CD8-positive, alpha-beta memory T cell (primary cell): ENCODE data around the gene MAN1A1. TPM values are rescaled to one million over a fixed set of nuclear protein-coding genes. Genes with fewer than 3 reads are reported as not detected.

Experiments used
- CTCF ChIA-PET: fragments of 350-600 bp; sonication (Branson Sonifier 250); formaldehyde crosslinking; loops from one replicate; lab custom pipeline; 2021; ENCODE audit warnings: antibody characterized with exemption; lab: Charles Lee
- POLR2A ChIA-PET: fragments of 350-600 bp; sonication (Branson Sonifier 250); formaldehyde crosslinking; loops from one replicate; lab custom pipeline; 2021; ENCODE audit warnings: antibody characterized with exemption; lab: Charles Lee
- DNase-seq, 5 donors: peaks; one replicate each; pipeline versions ENCODE4 v3.0.0 to v3.0.0-alpha.2; 2020 to 2022; ENCODE audit warnings: mixed read lengths in 1 of 5
- H3K27ac ChIP-seq: one replicate; pipeline ENCODE4 v1.7.0; 2013; ENCODE audit warnings: low read depth, mild to moderate bottlenecking, low read length, moderate library complexity
- H3K27me3 ChIP-seq: 2 replicates; pipeline ENCODE4 v1.7.0; 2013; ENCODE audit warnings: low read length, mild to moderate bottlenecking; ENCODE audit not compliant: insufficient read depth, poor library complexity, severe bottlenecking
- H3K36me3 ChIP-seq: 2 replicates; pipeline ENCODE4 v1.7.0; 2013; ENCODE audit warnings: mild to moderate bottlenecking, low read length, moderate library complexity; ENCODE audit not compliant: insufficient read depth
- H3K4me1 ChIP-seq: 2 replicates; pipeline ENCODE4 v1.7.0; 2013; ENCODE audit warnings: mild to moderate bottlenecking, low read length, moderate library complexity; ENCODE audit not compliant: insufficient read depth
- H3K4me3 ChIP-seq: 2 replicates; pipeline ENCODE4 v1.7.0; 2013; ENCODE audit warnings: mild to moderate bottlenecking, low read length
- H3K9me3 ChIP-seq: 2 replicates; pipeline ENCODE4 v1.7.0; 2013; ENCODE audit warnings: mild to moderate bottlenecking, low read length
- H3K27ac Mint-ChIP-seq, 8 donors: one replicate each; pipeline ENCODE4 v1.8.0; 2020 to 2021; ENCODE audit warnings: mixed read lengths in 8 of 8, mild to moderate bottlenecking in 6 of 8, inconsistent platforms in 3 of 8, moderate library complexity in 3 of 8
- H3K27me3 Mint-ChIP-seq, 2 donors: one replicate each; pipeline ENCODE4 v1.8.0; 2020 to 2021; ENCODE audit warnings: mixed read lengths in 2 of 2, mild to moderate bottlenecking in 1 of 2, moderate library complexity in 1 of 2
- H3K36me3 Mint-ChIP-seq, 3 donors: one replicate each; pipeline ENCODE4 v1.8.0; 2020 to 2021; ENCODE audit warnings: mixed read lengths in 3 of 3, inconsistent platforms in 1 of 3, mild to moderate bottlenecking in 1 of 3
- H3K4me1 Mint-ChIP-seq, 3 donors: one replicate each; pipeline ENCODE4 v1.8.0; 2020 to 2021; ENCODE audit warnings: mixed read lengths in 3 of 3, inconsistent platforms in 1 of 3, mild to moderate bottlenecking in 1 of 3
- H3K4me3 Mint-ChIP-seq, 7 donors: one replicate each; pipeline ENCODE4 v1.8.0; 2020 to 2021; ENCODE audit warnings: mixed read lengths in 7 of 7, mild to moderate bottlenecking in 6 of 7, moderate library complexity in 4 of 7, inconsistent platforms in 2 of 7
- H3K9me3 Mint-ChIP-seq, 5 donors: one replicate each; pipeline ENCODE4 v1.8.0; 2020 to 2022; ENCODE audit warnings: mixed read lengths in 5 of 5, mild to moderate bottlenecking in 3 of 5, moderate library complexity in 2 of 5, inconsistent platforms in 1 of 5
- polyA plus RNA-seq: library from polyadenylated mRNA; unstranded; fragments of 300-500 nt; fragmentation: Illumina TruSeq; gene quantifications from one replicate; pipeline ENCODE4 v1.2.3, GENCODE V29; 2021
- total RNA-seq, 2 experiments: library from RNA; stranded (reverse); gene quantifications; one replicate each; pipeline ENCODE4 v1.2.3, GENCODE V29; 2021

Gene MAN1A1
- total and polyA plus RNA-seq, 3 experiments from 2014 or later = 23.8 to 38.4 (median 36.9) TPM

DNA sequence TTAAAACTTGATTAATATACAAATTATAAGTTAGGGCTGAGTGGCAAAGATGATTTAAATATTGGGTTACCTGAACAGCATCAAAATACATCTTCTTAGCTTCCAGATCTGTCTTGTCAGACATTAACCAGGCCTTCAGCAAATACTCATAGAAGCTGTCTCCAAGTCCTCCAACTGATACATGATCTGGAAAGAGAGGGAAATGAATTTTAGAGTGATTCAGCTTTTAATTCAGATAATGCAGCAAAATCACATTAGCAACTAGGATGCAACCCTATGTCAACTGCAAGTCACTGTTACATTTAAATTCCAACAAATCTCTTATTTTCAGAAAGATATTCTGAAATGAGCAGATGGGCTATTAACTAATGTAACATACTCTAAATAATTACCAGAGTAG lies 155.9 kb downstream of the MAN1A1 start:
- Mint-ChIP-seq H3K27ac (peak overlapping the region in 2 of 8 donors; percentile 82 to 85), H3K4me1 (peaks cover 0 to 11% (median 6%) of the 10 kb centered on the region in 3 donors), H3K9me3 (no peaks in the 10 kb centered on the region), H3K27me3 (no peaks in the 10 kb centered on the region), H3K4me3 (no peak overlapping the region), H3K36me3 (peaks cover 24 to 68% (median 33%) of the 10 kb centered on the region in 3 donors)
- peaks cover 4% of the 10 kb centered on the region for H3K36me3 ChIP-seq
- no peaks in the 10 kb centered on the region for H3K4me1 ChIP-seq
- no peaks in the 10 kb centered on the region for H3K9me3 ChIP-seq
- H3K4me3 ChIP-seq = no peak overlapping the region
- DNase-seq = no peak
- no peak overlapping the region for H3K27ac ChIP-seq
- ChIA-PET POLR2A (no interaction called here), CTCF (no interaction called here)
- no peaks in the 10 kb centered on the region for H3K27me3 ChIP-seq

GRCh38 chr6:119192200-119192599 lies 157.4 kb downstream of the MAN1A1 start:
- Histone ChIP-seq H3K4me1 (no peaks in the 10 kb centered on the region), H3K27ac (no peak overlapping the region), H3K9me3 (no peaks in the 10 kb centered on the region), H3K4me3 (no peak overlapping the region), H3K27me3 (no peaks in the 10 kb centered on the region), H3K36me3 (peaks cover 4% of the 10 kb centered on the region)
- Mint-ChIP-seq H3K27ac (peak overlapping the region in 7 of 8 donors; percentile 35 to 88 (median 78)), H3K4me3 (peak overlapping the region in 1 of 7 donors; percentile 12), H3K36me3 (peaks cover 20 to 75% (median 34%) of the 10 kb centered on the region in 3 donors), H3K4me1 (peaks cover 0 to 15% (median 12%) of the 10 kb centered on the region in 3 donors), H3K9me3 (no peaks in the 10 kb centered on the region), H3K27me3 (no peaks in the 10 kb centered on the region)
- DNase-seq = peak in 2 of 5 donors; percentile 2 to 25
- CTCF ChIA-PET = no interaction called here
- POLR2A ChIA-PET = no interaction called here

DNA sequence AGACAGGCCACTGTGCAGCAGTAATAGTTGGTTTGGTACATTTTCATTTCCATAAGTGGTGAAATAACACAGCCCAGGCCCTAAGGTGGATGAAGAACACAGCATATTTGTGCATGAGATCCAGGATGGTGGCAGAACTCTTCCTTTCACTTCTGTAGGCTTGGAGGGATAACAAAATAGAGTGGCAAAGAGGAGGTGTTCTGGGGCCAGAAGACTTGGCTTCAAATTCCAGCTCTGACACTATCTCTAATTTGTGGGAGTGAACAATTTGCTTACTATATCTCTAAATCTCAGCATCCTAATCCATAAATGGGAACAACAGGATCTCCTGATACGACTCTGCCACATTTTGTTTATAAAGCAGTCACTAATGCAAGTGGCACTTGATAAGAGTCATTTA lies 159.4 kb downstream of the MAN1A1 start:
- H3K9me3 ChIP-seq = no peaks in the 10 kb centered on the region
- CTCF ChIA-PET = no interaction called here
- POLR2A ChIA-PET = no interaction called here

DNA sequence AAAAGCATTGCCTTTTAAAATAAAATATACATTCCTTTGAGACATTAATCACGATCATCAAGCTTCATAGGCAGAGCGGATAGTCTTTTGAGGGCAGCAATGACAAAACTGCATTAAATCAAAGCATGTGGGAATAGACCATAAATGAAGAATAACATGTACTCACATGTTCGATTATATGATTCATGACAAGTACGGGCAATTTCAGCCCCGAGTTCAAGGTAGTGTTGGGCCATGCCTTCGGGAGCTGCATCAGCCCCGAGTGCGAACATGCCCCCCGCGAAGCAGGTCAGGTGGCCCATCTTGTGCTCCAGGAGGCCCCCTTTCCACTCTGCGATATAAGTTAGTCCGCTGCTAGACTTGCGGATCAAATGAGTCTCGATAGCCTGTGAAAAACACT lies 160.1 kb downstream of the MAN1A1 start:
- H3K4me3 ChIP-seq = no peak overlapping the region
- no peak for DNase-seq
- no peaks in the 10 kb centered on the region for H3K4me1 ChIP-seq
- ChIA-PET CTCF (no interaction called here), POLR2A (no interaction called here)
- peaks cover 7 to 76% (median 33%) of the 10 kb centered on the region in 3 donors for H3K36me3 Mint-ChIP-seq
- no peaks in the 10 kb centered on the region for H3K9me3 Mint-ChIP-seq
- no peak overlapping the region for H3K27ac ChIP-seq
- peaks cover 0 to 12% (median 11%) of the 10 kb centered on the region in 3 donors for H3K4me1 Mint-ChIP-seq
- no peak overlapping the region for H3K4me3 Mint-ChIP-seq
- H3K27me3 Mint-ChIP-seq = no peaks in the 10 kb centered on the region
- peaks cover 4% of the 10 kb centered on the region for H3K36me3 ChIP-seq
- no peaks in the 10 kb centered on the region for H3K9me3 ChIP-seq
- H3K27me3 ChIP-seq = no peaks in the 10 kb centered on the region
- H3K27ac Mint-ChIP-seq = no peak overlapping the region

More for the DNA sequence above, 159.4 kb downstream of the MAN1A1 start:
- Histone ChIP-seq H3K36me3 (peaks cover 4% of the 10 kb centered on the region), H3K4me1 (no peaks in the 10 kb centered on the region), H3K4me3 (no peak overlapping the region), H3K27me3 (no peaks in the 10 kb centered on the region), H3K27ac (no peak overlapping the region)
- peaks cover 10 to 76% (median 34%) of the 10 kb centered on the region in 3 donors for H3K36me3 Mint-ChIP-seq
- peaks cover 0 to 13% (median 12%) of the 10 kb centered on the region in 3 donors for H3K4me1 Mint-ChIP-seq
- H3K9me3 Mint-ChIP-seq = no peaks in the 10 kb centered on the region
- no peaks in the 10 kb centered on the region for H3K27me3 Mint-ChIP-seq
- H3K27ac Mint-ChIP-seq = no peak overlapping the region
- no peak for DNase-seq
- no peak overlapping the region for H3K4me3 Mint-ChIP-seq

- no peak overlapping the region for H3K27ac ChIP-seq
- no peaks in the 10 kb centered on the region for H3K27me3 Mint-ChIP-seq
- peaks cover 17 to 77% (median 38%) of the 10 kb centered on the region in 3 donors for H3K36me3 Mint-ChIP-seq
- H3K9me3 Mint-ChIP-seq = no peaks in the 10 kb centered on the region
- no peaks in the 10 kb centered on the region for H3K4me1 ChIP-seq
- H3K4me1 Mint-ChIP-seq = peaks cover 0 to 12% (median 9%) of the 10 kb centered on the region in 3 donors
- no peaks in the 10 kb centered on the region for H3K27me3 ChIP-seq
- no peak for DNase-seq
- ChIA-PET CTCF (interaction anchor here (0.6 kb wide), 1 partner anchor 22 kb away, joined by 3 read pairs; no protein-coding TSS in a partner anchor), POLR2A (no interaction called here)
- no peak overlapping the region for H3K4me3 ChIP-seq
- H3K4me3 Mint-ChIP-seq = no peak overlapping the region
- H3K27ac Mint-ChIP-seq = no peak overlapping the region
- peaks cover 4% of the 10 kb centered on the region for H3K36me3 ChIP-seq
- no peaks in the 10 kb centered on the region for H3K9me3 ChIP-seq
Measured at GRCh38 chr6:119187596-119187995, 162.0 kb downstream of the MAN1A1 start.

DNA sequence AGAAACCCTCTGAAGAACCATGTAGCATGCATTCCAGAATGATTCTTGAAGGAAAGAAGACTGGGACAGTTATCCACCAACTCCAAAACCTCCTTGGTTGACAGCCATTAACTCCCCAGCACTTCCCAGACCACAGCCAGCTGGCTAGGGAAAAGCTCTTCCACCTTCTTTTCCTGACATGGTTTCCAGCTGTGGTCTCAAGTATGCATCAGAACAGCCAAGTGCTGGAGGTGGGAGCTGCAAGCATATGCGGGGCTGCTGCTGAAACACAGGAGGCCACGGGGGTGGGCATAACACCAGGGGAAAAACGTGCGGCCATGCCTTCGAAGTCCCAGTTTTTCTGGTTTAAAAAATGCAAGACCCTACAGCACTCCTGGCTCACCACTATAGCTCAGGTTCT lies 163.1 kb downstream of the MAN1A1 start:
- ChIA-PET CTCF (no interaction called here), POLR2A (no interaction called here)
- Mint-ChIP-seq H3K27ac (no peak overlapping the region), H3K4me3 (no peak overlapping the region), H3K4me1 (peaks cover 3 to 12% (median 7%) of the 10 kb centered on the region in 3 donors), H3K9me3 (no peaks in the 10 kb centered on the region), H3K36me3 (peaks cover 17 to 76% (median 35%) of the 10 kb centered on the region in 3 donors), H3K27me3 (no peaks in the 10 kb centered on the region)
- no peaks in the 10 kb centered on the region for H3K4me1 ChIP-seq
- no peaks in the 10 kb centered on the region for H3K9me3 ChIP-seq
- H3K36me3 ChIP-seq = peaks cover 4% of the 10 kb centered on the region
- no peak for DNase-seq
- H3K27ac ChIP-seq = no peak overlapping the region
- no peak overlapping the region for H3K4me3 ChIP-seq
- H3K27me3 ChIP-seq = no peaks in the 10 kb centered on the region

- ChIA-PET POLR2A (no interaction called here), CTCF (no interaction called here)
- no peak for DNase-seq
- Mint-ChIP-seq H3K27me3 (no peaks in the 10 kb centered on the region), H3K27ac (no peak overlapping the region), H3K4me3 (no peak overlapping the region), H3K36me3 (peaks cover 15 to 71% (median 40%) of the 10 kb centered on the region in 3 donors), H3K9me3 (no peaks in the 10 kb centered on the region), H3K4me1 (peaks cover 17 to 30% (median 26%) of the 10 kb centered on the region in 3 donors)
- no peak overlapping the region for H3K27ac ChIP-seq
- H3K27me3 ChIP-seq = no peaks in the 10 kb centered on the region
- H3K4me3 ChIP-seq = no peak overlapping the region
- H3K4me1 ChIP-seq = peaks cover 15% of the 10 kb centered on the region
- no peaks in the 10 kb centered on the region for H3K36me3 ChIP-seq
- no peaks in the 10 kb centered on the region for H3K9me3 ChIP-seq
Measured at GRCh38 chr6:119184008-119184648, 165.4 kb downstream of the MAN1A1 start.

GRCh38 chr6:119183457-119183856 lies 166.1 kb downstream of the MAN1A1 start:
- peaks cover 15 to 72% (median 40%) of the 10 kb centered on the region in 3 donors for H3K36me3 Mint-ChIP-seq
- Histone ChIP-seq H3K9me3 (no peaks in the 10 kb centered on the region), H3K36me3 (no peaks in the 10 kb centered on the region), H3K27ac (no peak overlapping the region), H3K4me3 (no peak overlapping the region), H3K27me3 (no peaks in the 10 kb centered on the region), H3K4me1 (peaks cover 15% of the 10 kb centered on the region)
- no peaks in the 10 kb centered on the region for H3K9me3 Mint-ChIP-seq
- no peaks in the 10 kb centered on the region for H3K27me3 Mint-ChIP-seq
- POLR2A ChIA-PET = no interaction called here
- no peak for DNase-seq
- H3K4me3 Mint-ChIP-seq = no peak overlapping the region
- H3K4me1 Mint-ChIP-seq = peaks cover 17 to 30% (median 26%) of the 10 kb centered on the region in 3 donors
- H3K27ac Mint-ChIP-seq = no peak overlapping the region
- CTCF ChIA-PET = no interaction called here
